ENCODE data around the gene GPC5.

The GPC5 gene

GRCh38 chr13:91540158-91540736 lies 141.8 kb downstream of the GPC5 start:
- DNase-seq (ENCODE audit: low spot score): no peak

DNA sequence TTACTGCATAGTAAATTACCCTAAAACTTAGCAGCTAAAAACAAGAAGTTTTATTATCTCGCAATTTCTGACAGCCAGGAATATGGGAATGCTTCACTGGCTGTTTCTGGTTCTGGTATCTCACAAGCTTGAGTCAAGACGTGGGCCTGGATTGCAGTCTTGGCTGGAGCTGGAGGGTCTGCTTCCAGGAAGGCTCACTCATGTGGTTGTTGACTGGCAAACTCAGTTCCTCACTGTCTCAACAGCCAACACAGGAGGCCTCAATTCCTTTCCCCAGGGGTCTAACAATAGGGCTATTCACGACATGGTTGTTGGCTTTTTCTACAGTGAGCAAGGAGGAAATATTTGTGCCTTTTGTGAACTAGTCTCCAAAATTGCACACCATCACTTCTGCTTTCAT lies 146.3 kb downstream of the GPC5 start:
- no peak for DNase-seq (ENCODE audit: low spot score)

DNA sequence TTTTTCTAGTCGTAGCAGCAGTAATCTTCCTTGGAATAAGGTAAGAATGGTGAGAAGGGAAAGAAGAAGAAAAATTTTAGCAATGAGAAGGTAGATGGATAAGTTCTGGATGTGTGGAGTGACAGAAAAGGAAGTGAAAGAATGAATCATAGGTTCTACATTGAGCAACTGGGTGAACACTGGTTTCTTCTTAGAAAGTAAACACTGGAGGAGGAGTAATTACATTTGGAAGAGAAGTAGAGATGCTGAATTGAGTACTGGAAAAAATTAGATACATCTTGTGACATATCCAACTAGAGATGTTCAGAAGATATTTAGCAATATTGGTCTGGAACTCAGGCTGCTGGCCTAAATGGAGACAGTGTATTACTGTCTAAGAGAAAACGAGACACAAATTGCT lies 148.5 kb downstream of the GPC5 start:
- no peak for DNase-seq (ENCODE audit: low spot score)

DNA sequence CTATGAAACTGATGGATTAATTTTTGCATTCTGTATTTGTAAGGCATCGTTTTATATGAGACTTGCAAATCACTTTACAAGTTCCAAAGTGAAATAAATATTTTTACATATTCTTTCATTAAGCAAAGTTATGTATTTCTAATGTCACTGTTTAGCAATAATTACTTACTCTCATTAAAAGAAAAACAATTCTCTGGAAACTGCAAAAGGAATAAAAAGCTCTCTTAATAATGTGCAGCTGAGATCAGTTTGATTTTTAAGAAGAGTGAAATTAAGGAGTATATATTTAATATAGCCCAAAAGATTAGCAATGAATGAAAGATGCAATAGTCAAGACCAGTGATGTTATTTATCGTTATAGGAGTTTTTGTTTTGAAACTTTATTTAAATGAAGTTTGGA lies 155.2 kb downstream of the GPC5 start:
- DNase-seq (ENCODE audit: low spot score): no peak

DNA sequence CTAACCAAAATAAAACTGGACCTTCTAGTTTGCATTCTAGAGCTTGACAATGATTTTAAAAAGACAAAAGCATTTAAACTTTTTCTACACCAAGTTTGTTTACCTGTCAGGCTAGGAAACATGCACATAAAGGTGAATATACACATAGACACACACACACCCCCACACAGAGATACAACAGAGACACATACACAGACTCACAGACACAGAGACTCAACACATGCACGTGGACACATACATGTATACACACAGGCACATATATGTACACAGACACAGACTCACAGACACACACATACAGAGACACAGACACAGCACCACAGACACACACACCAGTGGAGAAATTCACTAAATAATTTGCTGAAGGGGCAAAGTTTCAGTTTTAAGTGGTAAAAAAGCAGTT lies 155.7 kb downstream of the GPC5 start:
- DNase-seq (ENCODE audit: low spot score): no peak

DNA sequence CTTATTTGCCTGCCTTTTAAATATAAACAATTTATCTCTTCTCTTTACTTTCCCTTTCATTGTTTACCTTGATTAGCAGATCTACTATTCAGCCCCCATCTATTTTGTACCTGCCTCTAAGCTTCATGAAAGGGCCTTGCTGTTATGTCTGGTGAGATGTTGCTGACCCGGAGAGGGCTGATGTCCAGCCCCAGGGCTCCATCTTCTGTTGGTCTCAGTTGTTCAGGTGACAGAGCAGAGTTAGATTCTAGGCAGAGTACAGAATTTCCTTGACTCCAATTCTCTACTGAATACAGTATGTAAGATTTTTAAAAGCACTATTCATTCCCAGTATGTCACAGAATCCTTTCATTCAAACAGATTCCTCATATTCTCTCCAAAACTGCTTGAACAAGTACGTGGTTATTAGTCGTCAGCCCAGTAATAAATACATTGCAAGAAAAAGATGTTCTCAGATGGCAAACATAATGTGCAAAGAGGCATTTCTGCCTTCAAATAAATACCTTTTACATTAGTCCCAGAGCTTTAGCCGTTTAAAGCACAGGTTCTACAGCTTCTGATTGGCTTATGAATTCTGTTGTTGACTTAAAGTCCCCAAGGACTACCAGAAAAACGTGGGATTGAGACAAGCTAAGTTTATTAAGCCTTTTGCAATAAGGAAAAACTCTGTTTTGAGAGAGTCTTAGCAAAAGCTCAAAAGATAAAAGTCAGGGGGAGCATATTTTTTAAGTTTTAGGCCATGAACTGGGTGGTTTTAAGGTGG lies 159.1 kb downstream of the GPC5 start:
- no peak for DNase-seq (ENCODE audit: low spot score)

- no peak for DNase-seq (ENCODE audit: low spot score)
Observed at GRCh38 chr13:91563799-91564198, 165.4 kb downstream of the GPC5 start.

DNA sequence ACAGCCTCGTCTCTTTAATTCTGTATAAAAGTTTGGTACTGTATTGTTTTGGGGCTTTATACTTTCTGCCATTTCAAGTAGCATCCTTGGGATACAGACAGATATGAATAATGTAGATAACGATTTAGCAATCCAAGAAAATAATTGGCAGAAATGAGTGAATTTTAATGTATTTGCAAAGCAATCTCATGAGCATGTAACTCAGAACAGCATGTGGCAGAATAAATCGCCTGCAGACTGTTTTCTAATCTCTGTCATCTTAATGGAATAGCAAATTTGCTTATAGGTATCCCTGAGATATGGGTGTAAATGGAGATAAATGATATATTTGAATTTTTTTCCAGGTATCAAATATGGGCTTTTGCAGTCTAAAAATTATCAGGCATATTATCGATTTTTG lies 166.0 kb downstream of the GPC5 start:
- DNase-seq (ENCODE audit: low spot score): no peak

- no peak for DNase-seq (ENCODE audit: low spot score)
Observed at GRCh38 chr13:91565296-91565695, 166.9 kb downstream of the GPC5 start.

DNA sequence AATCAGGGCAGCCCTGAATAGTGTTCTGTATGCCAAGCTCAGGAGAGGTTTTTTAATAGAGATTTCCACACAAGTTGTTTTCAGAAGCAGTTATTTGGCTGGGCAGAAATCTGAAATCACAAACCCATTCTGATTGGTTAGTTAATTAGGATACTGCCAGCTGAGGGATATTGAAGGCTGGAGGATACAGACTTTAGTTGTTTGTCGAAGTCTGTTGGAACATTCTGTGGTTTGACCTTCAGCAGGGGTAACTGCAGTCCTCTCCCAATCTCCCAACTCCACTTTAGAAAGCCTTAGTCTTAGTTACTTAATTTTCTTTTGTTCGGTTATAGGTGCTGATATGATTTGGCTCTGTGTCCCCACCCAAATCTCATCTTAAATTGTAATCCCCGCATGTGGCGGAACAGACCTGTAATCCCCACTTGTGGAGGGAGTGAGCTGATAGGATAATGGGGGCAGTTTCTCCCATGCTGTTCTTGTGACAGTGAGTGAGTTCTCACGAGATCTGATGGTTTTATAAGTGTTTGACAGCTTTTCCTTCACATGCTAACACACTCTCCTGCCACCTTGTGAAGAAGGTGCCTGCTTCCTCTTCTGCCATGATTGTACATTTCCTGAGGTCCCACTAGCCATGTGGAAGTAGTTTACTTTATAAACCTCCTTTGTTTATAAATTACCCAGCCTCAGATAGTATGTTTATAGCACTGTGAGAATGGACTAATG lies 169.2 kb downstream of the GPC5 start:
- no peak for DNase-seq (ENCODE audit: low spot score)

- DNase-seq (ENCODE audit: low spot score): no peak
Observed at GRCh38 chr13:91571681-91572080, 173.3 kb downstream of the GPC5 start.

DNA sequence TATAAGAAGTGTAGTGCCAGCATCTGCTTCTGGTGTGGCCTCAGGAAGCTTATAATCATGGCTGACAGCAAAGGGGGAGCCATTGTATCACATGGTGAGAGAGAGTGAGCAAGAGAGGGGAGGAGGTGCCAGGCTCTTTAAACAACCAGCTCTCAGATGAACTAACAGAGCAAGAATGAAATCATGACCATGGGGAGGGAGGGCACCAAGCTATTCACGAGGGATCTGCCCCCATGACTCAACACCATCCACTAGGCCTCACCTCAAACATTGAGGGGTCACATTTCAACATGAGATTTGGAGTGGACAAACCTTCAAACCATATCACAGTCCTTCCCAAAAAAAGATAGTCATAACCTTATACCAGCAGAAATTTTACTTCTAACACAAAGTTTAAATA lies 174.0 kb downstream of the GPC5 start:
- no peak for DNase-seq (ENCODE audit: low spot score)

- DNase-seq (ENCODE audit: low spot score): no peak
Observed at GRCh38 chr13:91572944-91573598, 174.7 kb downstream of the GPC5 start.

DNA sequence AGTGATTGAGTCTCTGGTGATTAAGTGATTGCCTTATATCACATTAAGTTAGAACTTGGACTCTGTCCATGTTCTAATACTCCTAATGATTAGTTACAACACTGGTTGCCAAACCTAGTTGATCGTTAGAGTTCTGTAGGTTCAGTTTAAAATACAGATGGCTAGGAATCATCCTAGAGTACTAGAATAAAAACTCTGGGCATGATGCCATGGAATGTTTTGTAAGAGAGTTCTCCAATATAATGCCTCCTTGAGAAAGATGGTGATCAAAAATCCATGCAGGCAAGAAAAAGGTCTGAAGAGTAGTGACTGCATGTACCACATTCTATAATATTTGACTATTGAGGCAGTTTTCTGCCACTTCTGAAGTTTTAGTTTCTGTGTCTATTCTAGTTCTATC lies 176.3 kb downstream of the GPC5 start:
- no peak for DNase-seq (ENCODE audit: low spot score)

- DNase-seq (ENCODE audit: low spot score): no peak
Observed at GRCh38 chr13:91576590-91576989, 178.2 kb downstream of the GPC5 start.

DNA sequence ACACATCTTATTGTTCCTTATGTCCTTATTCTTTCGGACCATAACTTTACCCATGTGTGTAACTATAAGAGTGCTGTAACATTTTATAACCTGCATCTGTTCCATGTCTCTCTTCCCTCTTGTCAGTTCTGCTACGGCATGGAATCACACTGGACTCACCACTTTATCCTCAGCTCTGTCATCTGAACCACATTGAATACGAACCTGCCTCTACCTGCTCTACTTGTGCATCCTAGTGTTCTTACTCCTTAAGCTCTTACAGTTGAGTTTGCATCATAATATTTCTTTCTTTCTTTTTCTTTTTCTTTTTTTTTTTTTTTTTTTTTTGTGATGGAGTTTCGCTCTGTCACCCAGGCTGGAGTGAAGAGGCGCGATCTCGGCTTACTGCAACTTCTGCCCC lies 180.9 kb downstream of the GPC5 start:
- no peak for DNase-seq (ENCODE audit: low spot score)

DNA sequence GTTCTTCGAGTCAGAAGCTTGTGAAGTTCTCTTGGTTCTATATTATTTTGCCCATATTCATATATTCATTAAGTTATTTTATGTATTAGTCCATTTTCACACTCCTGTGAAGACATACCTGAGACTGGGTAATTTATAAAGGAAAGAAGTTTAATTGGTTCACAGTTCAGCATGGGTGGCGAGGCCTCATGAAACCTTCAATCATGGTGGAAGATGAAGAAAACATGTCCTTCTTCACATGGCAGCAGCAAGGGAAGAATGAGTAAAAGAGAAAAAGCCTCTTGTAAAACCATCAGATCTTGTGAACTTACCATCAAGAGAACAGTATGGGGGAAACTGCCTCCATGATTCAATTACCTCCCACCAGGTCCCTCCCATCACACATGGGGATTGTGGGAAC lies 182.3 kb downstream of the GPC5 start:
- no peak for DNase-seq (ENCODE audit: low spot score)

- no peak for DNase-seq (ENCODE audit: low spot score)
Observed at GRCh38 chr13:91586609-91587008, 188.2 kb downstream of the GPC5 start.

GRCh38 chr13:91588541-91588940 lies 190.1 kb downstream of the GPC5 start:
- DNase-seq (ENCODE audit: low spot score): no peak

DNA sequence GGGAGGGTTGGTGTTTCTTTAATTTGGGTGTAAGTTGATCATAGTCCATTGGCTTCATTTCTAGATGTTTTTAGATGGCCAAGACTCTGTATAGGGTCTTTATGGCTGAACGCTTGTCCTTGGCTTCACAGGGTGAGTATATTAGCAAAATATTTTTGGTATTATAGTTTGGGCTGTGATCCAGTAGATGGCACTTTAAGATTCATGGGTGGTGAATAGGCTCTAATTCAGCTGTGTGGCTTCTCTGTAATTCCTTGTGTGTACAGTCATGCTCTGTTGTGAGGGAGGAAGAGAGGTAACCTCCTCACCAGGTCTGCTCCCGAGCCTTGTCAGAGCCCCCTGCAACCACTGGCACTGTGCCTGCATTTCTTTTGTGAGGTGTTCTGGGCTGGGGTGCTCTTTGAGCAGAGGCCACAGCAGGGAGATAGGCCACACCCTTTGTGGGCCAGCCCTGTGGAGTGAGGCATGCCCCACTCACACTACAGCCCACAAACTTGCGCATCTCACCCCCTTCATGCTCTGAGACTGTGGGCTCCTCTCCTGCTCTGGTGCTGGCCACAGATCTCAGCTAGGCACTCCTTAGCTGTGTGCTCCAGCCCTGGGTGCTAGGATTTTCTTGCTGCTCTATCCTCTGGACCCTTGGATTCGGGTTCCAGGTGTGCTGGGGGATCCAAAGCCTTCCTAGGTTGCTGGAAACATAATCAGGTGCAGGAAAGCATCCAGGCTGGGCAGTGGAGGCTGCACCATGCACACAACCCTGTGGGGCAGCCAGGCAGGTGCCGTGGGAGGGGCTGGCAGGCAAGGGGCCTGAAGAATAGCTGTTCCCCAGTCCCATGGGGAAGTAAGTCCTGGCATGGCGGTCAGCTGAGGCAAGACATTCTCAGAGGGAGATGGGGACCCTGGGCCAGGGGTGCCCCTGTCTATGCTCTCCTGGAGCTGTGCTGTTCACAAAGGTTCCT lies 193.9 kb downstream of the GPC5 start:
- DNase-seq (ENCODE audit: low spot score): no peak

GRCh38 chr13:91593456-91593855 lies 195.0 kb downstream of the GPC5 start:
- no peak for DNase-seq (ENCODE audit: low spot score)

DNA sequence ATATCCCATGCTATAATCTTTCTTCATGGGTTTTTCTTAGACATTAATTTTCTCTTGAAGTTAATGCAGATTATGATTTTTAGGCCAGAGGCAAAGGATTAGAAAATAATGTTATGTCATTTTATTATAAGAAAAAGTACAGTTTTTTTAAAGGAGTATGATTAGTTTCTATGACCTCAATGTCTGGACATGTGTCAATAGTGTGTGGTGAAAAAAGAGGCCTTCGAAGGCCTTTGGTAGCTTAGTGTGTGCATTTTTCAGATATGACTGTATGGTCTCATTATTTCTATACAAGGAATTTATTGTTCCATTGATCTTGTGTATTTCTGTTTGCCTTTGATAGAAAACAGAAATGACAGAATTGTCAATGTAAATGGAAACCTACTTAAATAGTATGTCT lies 195.6 kb downstream of the GPC5 start:
- DNase-seq (ENCODE audit: low spot score): no peak
